SK-N-SH (cell line): ENCODE measurements around the gene RIPOR2. TPM values are rescaled to one million over a fixed set of nuclear protein-coding genes. Genes with fewer than 3 reads are reported as not detected.

Experiments used
- CTCF ChIA-PET: fragments of 300-600, 350-600 bp; formaldehyde crosslinking; extraction: SDS; loops from one replicate; lab custom pipeline; 2021; lab: Yijun Ruan, JAX
- POLR2A ChIA-PET: fragments of 350-600 bp; sonication (Branson Sonifier 250); formaldehyde crosslinking; extraction: SDS; loops from one replicate; lab custom pipeline; 2020; ENCODE audit warnings: antibody characterized with exemption, inconsistent platforms; lab: Yijun Ruan, JAX
- DNase-seq: peaks from one replicate; pipeline ENCODE4 v3.0.0; 2012
- H2AFZ ChIP-seq: fragments of 200-600 bp; sonication (generic); 2 replicates; pipeline ENCODE4 v1.8.1; 2016; ENCODE audit warnings: antibody characterized with exemption, mild to moderate bottlenecking, low read depth
- H3F3A ChIP-seq: fragments of 200-600 bp; sonication (generic); replicated peaks from 2 replicates; pipeline ENCODE3; 2016; ENCODE audit warnings: antibody characterized with exemption, mild to moderate bottlenecking; ENCODE audit not compliant: insufficient read depth
- H3K27ac ChIP-seq, 2 experiments: fragments of 200-500 bp in 1 of 2; fragments of 200-600 bp in 1 of 2; sonication (Bioruptor generic) in 1 of 2; sonication (generic), shearing (Covaris generic) in 1 of 2; 2 replicates each; pipeline versions ENCODE4 v1.5.1 to v1.6.1; 2014 to 2016; ENCODE audit warnings: low read depth in 2 of 2, inconsistent platforms in 1 of 2, low read length in 1 of 2, mild to moderate bottlenecking in 1 of 2, mixed read lengths in 1 of 2
- H3K27me3 ChIP-seq: fragments of 200-600 bp; sonication (generic), shearing (Covaris generic); 2 replicates; pipeline ENCODE4 v1.6.1; 2016; ENCODE audit warnings: mixed run types; ENCODE audit not compliant: insufficient read depth
- H3K36me3 ChIP-seq, 2 experiments: fragments of 200-500 bp in 1 of 2; fragments of 200-600 bp in 1 of 2; sonication (Bioruptor generic) in 1 of 2; sonication (generic) in 1 of 2; replicated peaks in 1 of 2; 2 replicates each; pipeline versions ENCODE3 to v1.5.1; 2014 to 2016; ENCODE audit warnings: low read length in 1 of 2, mild to moderate bottlenecking in 1 of 2; ENCODE audit not compliant: insufficient read depth in 2 of 2, control insufficient read depth in 1 of 2
- H3K4me1 ChIP-seq, 2 experiments: fragments of 200-500 bp in 1 of 2; fragments of 200-600 bp in 1 of 2; sonication (Bioruptor generic) in 1 of 2; sonication (generic), shearing (Covaris generic) in 1 of 2; 2 replicates each; pipeline versions ENCODE4 v1.5.1 to v1.6.1; 2014 to 2016; ENCODE audit warnings: low read depth in 1 of 2, low read length in 1 of 2, mixed run types in 1 of 2; ENCODE audit not compliant: insufficient read depth in 2 of 2, control insufficient read depth in 1 of 2
- H3K4me2 ChIP-seq: fragments of 200-600 bp; sonication (generic), shearing (Covaris generic); 2 replicates; pipeline ENCODE4 v1.6.1; 2017; ENCODE audit warnings: mixed run types
- H3K4me3 ChIP-seq, 2 experiments: fragments of 200-500 bp in 1 of 2; fragments of 200-600 bp in 1 of 2; sonication (Bioruptor generic) in 1 of 2; sonication (generic), shearing (Covaris generic) in 1 of 2; 2 replicates each; pipeline versions ENCODE4 v1.5.1 to v1.8.1; 2014 to 2016; ENCODE audit warnings: low read depth in 2 of 2, inconsistent platforms in 1 of 2, low read length in 1 of 2, mild to moderate bottlenecking in 1 of 2, mixed read lengths in 1 of 2, moderate library complexity in 1 of 2
- H3K79me2 ChIP-seq: fragments of 200-600 bp; sonication (generic); 2 replicates; pipeline ENCODE4 v1.8.1; 2017; ENCODE audit warnings: mild to moderate bottlenecking; ENCODE audit not compliant: insufficient read depth
- H3K9ac ChIP-seq: fragments of 200-600 bp; sonication (generic); 2 replicates; pipeline ENCODE4 v1.6.1; 2017; ENCODE audit warnings: mixed run types
- H3K9me2 ChIP-seq: fragments of 200-600 bp; sonication (generic); 2 replicates; pipeline ENCODE4 v1.6.1; 2017; ENCODE audit warnings: mixed run types
- H3K9me3 ChIP-seq: fragments of 200-600 bp; sonication (generic); 2 replicates; pipeline ENCODE4 v1.6.1; 2017; ENCODE audit warnings: mixed run types, mild to moderate bottlenecking, moderate library complexity
- H4K20me1 ChIP-seq: fragments of 200-600 bp; sonication (generic); 2 replicates; pipeline ENCODE4 v1.6.1; 2017; ENCODE audit warnings: mild to moderate bottlenecking, mixed run types; ENCODE audit not compliant: insufficient read depth
- CHD2 ChIP-seq: fragments of 150-350 bp; IDR thresholded peaks from 2 replicates; pipeline ENCODE4 v1.6.1; 2018; ENCODE audit warnings: low read length; ENCODE audit not compliant: partially characterized antibody
- ELF1 ChIP-seq: IDR thresholded peaks from 2 replicates; pipeline ENCODE4 v1.4.0; 2012
- EP300 ChIP-seq, 2 experiments: IDR thresholded peaks; 2 replicates each; pipeline versions ENCODE4 v1.4.0 to v1.6.1; 2012; ENCODE audit warnings: borderline replicate concordance in 1 of 2, low read depth in 1 of 2, low read length in 1 of 2
- FOSL2 ChIP-seq: IDR thresholded peaks from 2 replicates; pipeline ENCODE4 v1.4.0; 2012; ENCODE audit warnings: low read depth, mild to moderate bottlenecking, moderate library complexity, borderline replicate concordance
- FOXJ3 ChIP-seq: sonication (generic); formaldehyde crosslinking; IDR thresholded peaks from 2 replicates; pipeline ENCODE4 v1.5.1; 2020; ENCODE audit warnings: mild to moderate bottlenecking, missing genetic modification reagents
- JUND ChIP-seq: IDR thresholded peaks from 2 replicates; pipeline ENCODE4 v1.4.0; 2012
- MEF2A ChIP-seq: IDR thresholded peaks from 2 replicates; pipeline ENCODE4 v1.4.0; 2012; ENCODE audit warnings: low read depth, borderline replicate concordance
- MXI1 ChIP-seq: IDR thresholded peaks from 2 replicates; pipeline ENCODE4 v1.6.1; 2012; ENCODE audit warnings: mild to moderate bottlenecking, low read depth, low read length, improper control_type of control experiment
- NFIC ChIP-seq: IDR thresholded peaks from 2 replicates; pipeline ENCODE4 v1.4.0; 2012; ENCODE audit warnings: borderline replicate concordance
- NRF1 ChIP-seq: IDR thresholded peaks from 2 replicates; pipeline ENCODE4 v1.6.1; 2012; ENCODE audit warnings: low read depth, mild to moderate bottlenecking, low read length
- RAD21 ChIP-seq: IDR thresholded peaks from 2 replicates; pipeline ENCODE4 v1.6.1; 2012; ENCODE audit warnings: mild to moderate bottlenecking, low read length
- RFX5 ChIP-seq: IDR thresholded peaks from 2 replicates; pipeline ENCODE4 v1.6.1; 2012; ENCODE audit warnings: mild to moderate bottlenecking, improper control_type of control experiment, low read length
- RXRA ChIP-seq: IDR thresholded peaks from 2 replicates; pipeline ENCODE4 v1.4.0; 2012; ENCODE audit warnings: low read depth, mild to moderate bottlenecking, borderline replicate concordance
- SIN3A ChIP-seq: IDR thresholded peaks from 2 replicates; pipeline ENCODE4 v1.6.1; 2012; ENCODE audit warnings: low read depth, mild to moderate bottlenecking, low read length, moderate library complexity, borderline replicate concordance
- SMC3 ChIP-seq: IDR thresholded peaks from 2 replicates; pipeline ENCODE4 v1.6.1; 2012; ENCODE audit warnings: low read depth, low read length, improper control_type of control experiment
- TEAD4 ChIP-seq: IDR thresholded peaks from 2 replicates; pipeline ENCODE4 v1.4.0; 2012; ENCODE audit warnings: mild to moderate bottlenecking, borderline replicate concordance; ENCODE audit not compliant: insufficient read depth
- YY1 ChIP-seq: IDR thresholded peaks from 2 replicates; pipeline ENCODE4 v1.4.0; 2012; ENCODE audit warnings: low read depth, mild to moderate bottlenecking
- WGBS: methylation state at CpG from one replicate; pipeline ENCODE4 v1.1.6; 2017; ENCODE audit warnings: low lambda C conversion rate; 5-methylcytosine and 5-hydroxymethylcytosine counted together
- polyA plus RNA-seq, 3 experiments: library from polyadenylated mRNA; depleted of rRNA; stranded (reverse); fragments of >200 nt; gene quantifications; 2 replicates each; pipeline ENCODE4 v1.2.3, GENCODE V29; 2012
- TF ChIP-seq, protein P1 (sequence below): IDR thresholded peaks from 2 replicates; pipeline ENCODE4 v1.4.0; 2012; ENCODE audit warnings: low read depth
- TF ChIP-seq, protein P2 (sequence below): IDR thresholded peaks from 2 replicates; pipeline ENCODE4; 2012

Gene RIPOR2
- polyA plus RNA-seq, 1 of the 3 experiments (the other 2 are of a cell fraction) = 0.05 TPM

DNA sequence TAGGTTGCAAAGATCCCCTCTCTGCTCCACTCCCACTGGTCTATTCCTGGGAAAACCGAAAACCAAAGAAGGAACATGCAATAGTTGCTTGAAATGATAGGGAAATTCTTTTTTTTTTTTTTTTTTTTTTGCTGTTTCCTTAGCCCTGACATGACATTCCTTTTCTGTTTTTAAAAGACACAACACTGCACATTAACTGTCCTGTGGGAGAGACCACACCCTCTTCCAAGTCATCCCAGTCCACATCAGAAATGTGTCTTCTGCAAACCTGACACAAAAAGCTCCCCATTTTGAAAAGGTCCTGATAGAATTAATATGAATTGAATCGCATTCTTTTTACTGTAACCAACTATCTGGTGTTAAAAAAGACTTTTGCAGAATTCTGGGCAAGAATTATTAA, 43.4 kb upstream of the RIPOR2 start:
- no peak overlapping the region for H3K9ac ChIP-seq
- ChIA-PET CTCF (interaction anchor here (0.9 kb wide), 1 partner anchor 127 kb away, joined by 3 read pairs; no protein-coding TSS in a partner anchor), POLR2A (no interaction called here)
- no peaks in the 10 kb centered on the region for H3K9me3 ChIP-seq
- H3K9me2 ChIP-seq = no peaks in the 10 kb centered on the region
- peaks cover 0 to 27% of the 10 kb centered on the region in 2 experiments; a peak in 2 of 4 replicates for H3K4me1 ChIP-seq
- H3K27ac ChIP-seq = no peak overlapping the region
- WGBS = 82% methylated on average over 2 of the region's 2 CpGs
- H3K4me2 ChIP-seq = no peak overlapping the region
- no peak for TF ChIP-seq NFIC
- no peak for TF ChIP-seq NRF1
- TF ChIP-seq, protein P1, sequence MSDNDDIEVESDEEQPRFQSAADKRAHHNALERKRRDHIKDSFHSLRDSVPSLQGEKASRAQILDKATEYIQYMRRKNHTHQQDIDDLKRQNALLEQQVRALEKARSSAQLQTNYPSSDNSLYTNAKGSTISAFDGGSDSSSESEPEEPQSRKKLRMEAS = no peak
- TF ChIP-seq RXRA = no peak
- no peak for TF ChIP-seq CHD2
- no peak for TF ChIP-seq EP300 (IDR thresholded peaks at IDR 0.05; ENCODE audit: borderline replicate concordance in 1 of 2, low read depth in 1 of 2, low read length in 1 of 2)
- no peak for TF ChIP-seq TEAD4
- no peak for TF ChIP-seq ELF1
- TF ChIP-seq FOXJ3 = no peak
- TF ChIP-seq FOSL2 = no peak
- TF ChIP-seq JUND = no peak
- TF ChIP-seq, protein P2, sequence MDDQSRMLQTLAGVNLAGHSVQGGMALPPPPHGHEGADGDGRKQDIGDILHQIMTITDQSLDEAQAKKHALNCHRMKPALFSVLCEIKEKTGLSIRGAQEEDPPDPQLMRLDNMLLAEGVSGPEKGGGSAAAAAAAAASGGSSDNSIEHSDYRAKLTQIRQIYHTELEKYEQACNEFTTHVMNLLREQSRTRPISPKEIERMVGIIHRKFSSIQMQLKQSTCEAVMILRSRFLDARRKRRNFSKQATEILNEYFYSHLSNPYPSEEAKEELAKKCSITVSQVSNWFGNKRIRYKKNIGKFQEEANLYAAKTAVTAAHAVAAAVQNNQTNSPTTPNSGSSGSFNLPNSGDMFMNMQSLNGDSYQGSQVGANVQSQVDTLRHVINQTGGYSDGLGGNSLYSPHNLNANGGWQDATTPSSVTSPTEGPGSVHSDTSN = no peak
- TF ChIP-seq SIN3A = no peak
- TF ChIP-seq YY1 = no peak
- TF ChIP-seq MEF2A = no peak
- TF ChIP-seq MXI1 = no peak
- no peak for TF ChIP-seq RFX5
- TF ChIP-seq RAD21 = no peak
- TF ChIP-seq SMC3 = no peak
- H3F3A ChIP-seq = peaks cover 10% of the 10 kb centered on the region
- H3K4me3 ChIP-seq = no peak overlapping the region
- no peak for DNase-seq
- no peak overlapping the region for H2AFZ ChIP-seq
- H3K27me3 ChIP-seq = no peaks in the 10 kb centered on the region
- no peaks in the 10 kb centered on the region for H4K20me1 ChIP-seq
- H3K79me2 ChIP-seq = no peaks in the 10 kb centered on the region
- no peaks in the 10 kb centered on the region for H3K36me3 ChIP-seq
